GM23338 (cell line): ENCODE results near the gene BIRC7. TPM values are rescaled to one million over a fixed set of nuclear protein-coding genes. Genes with fewer than 3 reads are reported as not detected.

Experiments used
- ATAC-seq: fragments of 200-7000 bp; cut with Tn5 transposase; 3 replicates; pipeline ENCODE4 v1.9.1; 2020
- DNase-seq: peaks from one replicate; pipeline ENCODE4 v3.0.0-alpha.2; 2015; ENCODE audit warnings: low spot score
- H2AFZ ChIP-seq: fragments of 200-600 bp; sonication (generic); 2 replicates; pipeline ENCODE4 v1.8.0; 2016; ENCODE audit warnings: antibody characterized with exemption, mild to moderate bottlenecking, moderate library complexity
- H3F3A ChIP-seq: fragments of 200-600 bp; sonication (generic); replicated peaks from 2 replicates; pipeline ENCODE4 v1.8.0; 2017; ENCODE audit warnings: antibody characterized with exemption, mixed run types, low read depth
- H3K27ac ChIP-seq: fragments of 200-600 bp; sonication (generic); 2 replicates; pipeline ENCODE4 v1.6.1; 2016; ENCODE audit warnings: low read depth
- H3K27me3 ChIP-seq: fragments of 200-600 bp; sonication (generic); 2 replicates; pipeline ENCODE4 v1.8.0; 2016; ENCODE audit warnings: mild to moderate bottlenecking, mixed run types, moderate library complexity; ENCODE audit not compliant: insufficient read depth
- H3K36me3 ChIP-seq: fragments of 200-600 bp; sonication (generic); 2 replicates; pipeline ENCODE4 v1.8.0; 2016; ENCODE audit warnings: mild to moderate bottlenecking; ENCODE audit not compliant: insufficient read depth
- H3K4me1 ChIP-seq: fragments of 200-600 bp; sonication (generic); 2 replicates; pipeline ENCODE4 v1.8.0; 2016; ENCODE audit warnings: mild to moderate bottlenecking, moderate library complexity; ENCODE audit not compliant: insufficient read depth
- H3K4me2 ChIP-seq: fragments of 200-600 bp; sonication (generic); 2 replicates; pipeline ENCODE4 v1.7.1; 2017; ENCODE audit warnings: mixed run types
- H3K4me3 ChIP-seq: fragments of 200-600 bp; sonication (generic); 2 replicates; pipeline ENCODE4 v1.6.1; 2016; ENCODE audit warnings: mixed run types
- H3K79me2 ChIP-seq: fragments of 200-600 bp; sonication (generic); replicated peaks from 2 replicates; pipeline ENCODE4 v1.8.0; 2017; ENCODE audit warnings: mild to moderate bottlenecking; ENCODE audit not compliant: insufficient read depth
- H3K9me2 ChIP-seq: fragments of 200-600 bp; sonication (generic); 2 replicates; pipeline ENCODE4 v1.8.0; 2017; ENCODE audit not compliant: insufficient read depth
- H4K20me1 ChIP-seq: fragments of 200-600 bp; sonication (generic); replicated peaks from 2 replicates; pipeline ENCODE4 v1.8.0; 2017; ENCODE audit warnings: mild to moderate bottlenecking; ENCODE audit not compliant: insufficient read depth
- H3K27ac Mint-ChIP-seq: 2 replicates; pipeline ENCODE4 v1.8.0; 2020; ENCODE audit warnings: inconsistent platforms, mild to moderate bottlenecking, moderate library complexity, mixed read lengths
- H3K27me3 Mint-ChIP-seq: 3 replicates; pipeline ENCODE4 v1.8.0; 2022; ENCODE audit warnings: low read depth, mild to moderate bottlenecking, moderate library complexity, mixed read lengths, inconsistent platforms; ENCODE audit not compliant: insufficient read depth, poor library complexity
- H3K36me3 Mint-ChIP-seq: 3 replicates; pipeline ENCODE4 v1.8.0; 2021; ENCODE audit warnings: low read depth, mild to moderate bottlenecking, inconsistent platforms, moderate library complexity, mixed read lengths
- H3K4me1 Mint-ChIP-seq: 3 replicates; pipeline ENCODE4 v1.8.0; 2020; ENCODE audit warnings: mild to moderate bottlenecking, inconsistent platforms, mixed read lengths
- H3K4me3 Mint-ChIP-seq: 3 replicates; pipeline ENCODE4 v1.8.0; 2021; ENCODE audit warnings: moderate library complexity, mild to moderate bottlenecking, inconsistent platforms, mixed read lengths
- H3K9me3 Mint-ChIP-seq: 3 replicates; pipeline ENCODE4 v1.8.0; 2020; ENCODE audit warnings: moderate library complexity, mild to moderate bottlenecking, inconsistent platforms, mixed read lengths
- CREB1 ChIP-seq: fragments of 250-450 bp; sonication (Bioruptor Pico); IDR thresholded peaks from 2 replicates; pipeline ENCODE4 v1.5.0; 2020; ENCODE audit warnings: low read depth, mild to moderate bottlenecking, moderate library complexity
- ETS1 ChIP-seq: IDR thresholded peaks from 2 replicates; pipeline ENCODE4 v1.6.1; 2016; ENCODE audit warnings: antibody characterized with exemption
- NANOG ChIP-seq: IDR thresholded peaks from 2 replicates; pipeline ENCODE4 v1.6.1; 2016; ENCODE audit warnings: antibody characterized with exemption, borderline replicate concordance
- ZNF114 ChIP-seq: fragments of 250-450 bp; sonication (Bioruptor Pico); IDR thresholded peaks from 2 replicates; pipeline ENCODE4 v1.5.0; 2020; ENCODE audit warnings: mild to moderate bottlenecking, moderate library complexity
- polyA plus RNA-seq: library from polyadenylated mRNA; unstranded; fragments of >200 nt; fragmentation: Nextera tagmentation; extraction: Ambion mirVana; gene quantifications from 2 replicates; pipeline ENCODE4 v1.2.1, GENCODE V29; 2016
- total RNA-seq: library from RNA; depleted of rRNA; stranded (reverse); fragments of >200 nt; shearing (Covaris generic); gene quantifications from 2 replicates; pipeline ENCODE4 v1.2.3, GENCODE V29; 2014
- TF ChIP-seq, protein P1 (sequence below), 2 experiments: fragments of 200-600 bp in 1 of 2; sonication (generic) in 1 of 2; conservative IDR thresholded peaks; 2 replicates each; pipeline versions ENCODE4 v1.5.1 to v1.6.1; 2016 to 2017; ENCODE audit warnings: antibody characterized with exemption in 2 of 2, low read depth in 2 of 2, mild to moderate bottlenecking in 2 of 2, moderate library complexity in 1 of 2

Gene BIRC7
- total and polyA plus RNA-seq, 2 experiments from 2014 or later, result 0.16 to 0.24 TPM

- Histone ChIP-seq H3K27me3 (no peaks in the 10 kb centered on the region), H2AFZ (no peak overlapping the region), H3K4me1 (no peaks in the 10 kb centered on the region), H3K79me2 (no peaks in the 10 kb centered on the region), H3K9me2 (no peaks in the 10 kb centered on the region), H3K4me2 (no peak overlapping the region), H4K20me1 (no peaks in the 10 kb centered on the region; the same call in 1 of the 2 replicates), H3K36me3 (no peaks in the 10 kb centered on the region), H3K4me3 (no peak overlapping the region), H3K27ac (no peak overlapping the region), H3F3A (peaks cover 20% of the 10 kb centered on the region)
- Mint-ChIP-seq H3K27ac (no peak overlapping the region), H3K4me1 (peaks cover 4% of the 10 kb centered on the region), H3K36me3 (no peaks in the 10 kb centered on the region), H3K27me3 (peaks cover 42% of the 10 kb centered on the region), H3K4me3 (no peak overlapping the region), H3K9me3 (no peaks in the 10 kb centered on the region; the same call in 2 of the 3 replicates)
- TF ChIP-seq ETS1, result no peak
- TF ChIP-seq, protein P1, sequence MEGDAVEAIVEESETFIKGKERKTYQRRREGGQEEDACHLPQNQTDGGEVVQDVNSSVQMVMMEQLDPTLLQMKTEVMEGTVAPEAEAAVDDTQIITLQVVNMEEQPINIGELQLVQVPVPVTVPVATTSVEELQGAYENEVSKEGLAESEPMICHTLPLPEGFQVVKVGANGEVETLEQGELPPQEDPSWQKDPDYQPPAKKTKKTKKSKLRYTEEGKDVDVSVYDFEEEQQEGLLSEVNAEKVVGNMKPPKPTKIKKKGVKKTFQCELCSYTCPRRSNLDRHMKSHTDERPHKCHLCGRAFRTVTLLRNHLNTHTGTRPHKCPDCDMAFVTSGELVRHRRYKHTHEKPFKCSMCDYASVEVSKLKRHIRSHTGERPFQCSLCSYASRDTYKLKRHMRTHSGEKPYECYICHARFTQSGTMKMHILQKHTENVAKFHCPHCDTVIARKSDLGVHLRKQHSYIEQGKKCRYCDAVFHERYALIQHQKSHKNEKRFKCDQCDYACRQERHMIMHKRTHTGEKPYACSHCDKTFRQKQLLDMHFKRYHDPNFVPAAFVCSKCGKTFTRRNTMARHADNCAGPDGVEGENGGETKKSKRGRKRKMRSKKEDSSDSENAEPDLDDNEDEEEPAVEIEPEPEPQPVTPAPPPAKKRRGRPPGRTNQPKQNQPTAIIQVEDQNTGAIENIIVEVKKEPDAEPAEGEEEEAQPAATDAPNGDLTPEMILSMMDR (conservative IDR thresholded peaks at IDR 0.05; ENCODE audit: low read depth in 2 of 2), result peak; percentile 10 to 23; a peak in 2 of 4 replicates
- TF ChIP-seq NANOG, result no peak
- no peak for TF ChIP-seq ZNF114 (CRISPR knock-in tag)
- no peak for TF ChIP-seq CREB1 (CRISPR knock-in tag)
- ATAC-seq (peak; percentile 9; the same call in 1 of the 3 replicates), DNase-seq (no peak)
Measured at GRCh38 chr20:63186528-63187316, 49.0 kb upstream of the BIRC7 start.

DNA sequence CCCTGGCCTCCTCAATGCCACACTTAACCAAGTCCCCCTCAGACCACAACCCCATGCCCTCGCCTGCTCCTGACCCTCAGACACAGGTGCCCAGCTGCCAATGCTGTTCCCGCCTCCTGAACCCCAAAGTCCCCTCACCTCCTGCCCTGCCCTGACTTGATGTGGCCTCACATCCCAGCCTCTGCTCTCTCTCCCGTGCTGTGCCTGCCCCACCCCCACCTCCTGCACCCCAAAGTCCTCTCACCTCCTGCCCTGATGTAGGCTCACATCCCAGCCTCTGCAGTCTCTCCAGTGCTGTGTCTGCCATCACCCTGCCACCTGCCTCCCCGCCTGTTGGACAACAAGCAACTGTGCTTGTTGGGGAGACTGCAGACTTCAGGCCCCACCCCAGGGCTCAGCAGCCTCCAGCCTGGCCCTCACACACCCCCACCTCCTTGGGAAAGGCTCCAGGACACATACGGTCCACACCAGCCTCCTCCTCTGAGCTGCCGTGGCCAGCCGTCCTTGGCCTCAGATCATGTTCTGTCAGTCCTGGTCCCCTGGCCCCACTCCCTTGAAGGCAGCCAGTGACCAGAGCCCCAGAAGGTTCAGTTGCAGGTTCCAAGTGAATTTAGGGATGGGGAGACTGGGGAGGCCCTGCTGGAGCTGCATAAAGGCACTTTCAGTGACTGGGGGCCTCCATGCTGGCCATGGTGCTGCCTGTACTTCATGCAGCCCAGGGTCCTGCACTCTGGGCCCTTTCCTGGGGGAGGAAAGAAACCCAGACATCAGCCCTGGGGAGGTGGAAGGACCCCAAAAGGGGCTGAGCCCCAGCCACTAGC, 48.2 kb upstream of the BIRC7 start:
- Mint-ChIP-seq H3K9me3 (no peaks in the 10 kb centered on the region; the same call in 2 of the 3 replicates), H3K36me3 (no peaks in the 10 kb centered on the region), H3K27ac (no peak overlapping the region), H3K4me1 (no peaks in the 10 kb centered on the region; the same call in 2 of the 3 replicates), H3K4me3 (no peak overlapping the region), H3K27me3 (peaks cover 40% of the 10 kb centered on the region)
- ATAC-seq, result no peak
- no peak for TF ChIP-seq ETS1
- H3K4me2 ChIP-seq, result no peak overlapping the region
- no peaks in the 10 kb centered on the region for H3K4me1 ChIP-seq
- no peaks in the 10 kb centered on the region for H3K79me2 ChIP-seq
- H3F3A ChIP-seq, result peaks cover 20% of the 10 kb centered on the region
- no peaks in the 10 kb centered on the region for H3K36me3 ChIP-seq
- H3K9me2 ChIP-seq, result no peaks in the 10 kb centered on the region
- H2AFZ ChIP-seq, result no peak overlapping the region
- no peak for DNase-seq
- H3K4me3 ChIP-seq, result no peak overlapping the region
- H4K20me1 ChIP-seq, result no peaks in the 10 kb centered on the region; the same call in 1 of the 2 replicates
- no peak overlapping the region for H3K27ac ChIP-seq
- H3K27me3 ChIP-seq, result no peaks in the 10 kb centered on the region
